SK-N-MC (cell line): ENCODE results near the gene EFCC1.

ENCODE experiments used
- EZH2 ChIP-seq: fragments of 200-600 bp; sonication (generic); IDR thresholded peaks from one replicate; pipeline ENCODE4 v1.6.1; 2017; ENCODE audit warnings: antibody characterized with exemption
- POLR2AphosphoS5 ChIP-seq: IDR thresholded peaks from 2 replicates; pipeline ENCODE4 v1.6.1; 2012; ENCODE audit warnings: mild to moderate bottlenecking, low read depth, low read length, borderline replicate concordance

DNA sequence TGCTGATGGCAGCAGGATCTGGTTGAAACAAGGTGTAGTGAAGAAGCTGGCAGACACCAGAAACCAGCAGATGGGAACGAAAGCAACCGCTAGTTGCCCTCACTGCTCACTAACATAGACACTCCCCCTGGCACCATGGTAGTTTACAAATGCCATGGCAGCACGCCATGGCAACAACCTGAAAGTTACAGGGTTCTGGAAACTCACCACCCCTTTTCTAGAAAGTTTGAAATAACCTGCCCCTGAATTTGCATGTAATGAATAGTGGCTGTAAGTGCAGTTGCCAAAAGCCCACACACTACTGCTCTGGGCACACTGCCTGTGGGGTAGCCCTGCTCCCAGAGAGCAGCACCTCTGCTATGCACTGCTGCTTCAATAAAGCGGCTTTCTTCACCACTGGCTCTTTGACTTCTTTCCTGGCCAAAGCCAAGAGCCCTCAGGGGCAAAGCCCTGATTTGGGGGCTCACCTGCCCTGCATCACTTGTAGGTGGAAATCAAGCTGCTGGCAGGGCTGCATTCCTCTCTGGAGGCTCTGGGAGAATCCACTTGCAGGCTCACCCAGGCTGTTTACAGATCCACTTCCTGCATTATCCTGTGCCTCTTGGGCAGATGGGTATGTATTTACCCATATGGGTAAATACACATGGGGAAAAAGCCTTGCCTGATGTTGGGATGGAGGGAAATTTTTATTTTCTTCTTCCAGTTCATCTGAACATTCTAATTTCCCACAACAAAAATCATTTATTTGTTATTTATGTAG is 57.5 kb downstream of the EFCC1 start:
- TF ChIP-seq POLR2AphosphoS5: no peak
- TF ChIP-seq EZH2: no peak
